ENCODE measurements around the gene CLNK. TPM values are rescaled to one million over a fixed set of nuclear protein-coding genes. Genes with fewer than 3 reads are reported as not detected.

Gene CLNK
- total RNA-seq, 4 donors from 2014 or later = under 0.01 to 0.48 TPM; not detected in 2

DNA sequence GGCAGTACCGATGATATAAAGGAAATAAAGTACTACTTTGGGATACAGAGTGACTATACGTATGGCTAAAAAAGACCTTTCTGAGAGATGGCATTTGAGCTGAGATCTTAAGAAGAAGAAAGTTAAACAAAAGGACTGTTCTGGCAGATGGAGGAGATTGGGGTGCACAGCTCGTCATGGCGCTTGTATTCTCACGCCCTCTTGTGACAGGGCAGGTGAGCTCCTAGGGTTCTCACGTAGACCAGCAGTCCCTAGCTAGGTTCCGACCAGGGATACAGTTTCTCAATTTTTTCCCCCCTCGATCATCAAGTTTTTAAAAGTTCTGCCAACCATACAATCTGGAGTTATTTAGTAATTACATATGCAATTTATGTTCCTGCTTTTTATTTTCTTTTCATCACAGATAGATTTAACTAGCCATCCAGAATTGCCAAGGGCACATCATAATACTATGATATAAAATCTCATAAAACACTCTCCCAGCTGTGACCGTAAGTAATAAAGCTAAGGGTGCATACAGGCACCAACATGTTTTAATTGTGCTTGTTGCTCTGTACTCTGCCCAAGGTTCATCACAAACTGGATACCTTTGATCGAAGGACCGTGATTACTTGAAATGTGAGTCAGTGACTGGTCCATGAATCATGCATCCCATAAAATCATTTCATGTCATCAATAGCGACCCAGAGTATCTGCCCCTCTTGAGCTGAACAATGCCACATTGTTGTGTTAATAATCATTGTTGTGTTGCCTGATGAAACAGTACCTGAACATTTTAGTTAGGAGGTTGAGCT lies 157.9 kb downstream of the CLNK start:
- no peak for DNase-seq
- H3K27ac ChIP-seq = no peak overlapping the region

GRCh38 chr4:10524196-10524833 lies 160.3 kb downstream of the CLNK start:
- DNase-seq = no peak
- no peak overlapping the region for H3K27ac ChIP-seq
- H3K4me1 ChIP-seq = peaks cover 0 to 8% (median 0%) of the 10 kb centered on the region in 4 donors
- intact Hi-C loops (cut with DNase I; ENCODE audit: low total_unique reads) = no loop called here
- TF ChIP-seq EP300 (IDR thresholded peaks at IDR 0.05; ENCODE audit: low read depth) = no peak
- TF ChIP-seq, protein P1, sequence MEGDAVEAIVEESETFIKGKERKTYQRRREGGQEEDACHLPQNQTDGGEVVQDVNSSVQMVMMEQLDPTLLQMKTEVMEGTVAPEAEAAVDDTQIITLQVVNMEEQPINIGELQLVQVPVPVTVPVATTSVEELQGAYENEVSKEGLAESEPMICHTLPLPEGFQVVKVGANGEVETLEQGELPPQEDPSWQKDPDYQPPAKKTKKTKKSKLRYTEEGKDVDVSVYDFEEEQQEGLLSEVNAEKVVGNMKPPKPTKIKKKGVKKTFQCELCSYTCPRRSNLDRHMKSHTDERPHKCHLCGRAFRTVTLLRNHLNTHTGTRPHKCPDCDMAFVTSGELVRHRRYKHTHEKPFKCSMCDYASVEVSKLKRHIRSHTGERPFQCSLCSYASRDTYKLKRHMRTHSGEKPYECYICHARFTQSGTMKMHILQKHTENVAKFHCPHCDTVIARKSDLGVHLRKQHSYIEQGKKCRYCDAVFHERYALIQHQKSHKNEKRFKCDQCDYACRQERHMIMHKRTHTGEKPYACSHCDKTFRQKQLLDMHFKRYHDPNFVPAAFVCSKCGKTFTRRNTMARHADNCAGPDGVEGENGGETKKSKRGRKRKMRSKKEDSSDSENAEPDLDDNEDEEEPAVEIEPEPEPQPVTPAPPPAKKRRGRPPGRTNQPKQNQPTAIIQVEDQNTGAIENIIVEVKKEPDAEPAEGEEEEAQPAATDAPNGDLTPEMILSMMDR (IDR thresholded peaks at IDR 0.05) = no peak
- no peak for TF ChIP-seq POLR2A (IDR thresholded peaks at IDR 0.05)
- TF ChIP-seq POLR2AphosphoS5 (IDR thresholded peaks at IDR 0.05) = no peak
- 83 to 87% methylated on average over 4 to 5 of the region's 5 CpGs for whole genome bisulfite sequencing, 2 donors (ENCODE audit: low coverage in 1 of 2)
- no peaks in the 10 kb centered on the region for H3K27me3 ChIP-seq
- H3K36me3 ChIP-seq = no peaks in the 10 kb centered on the region
- no peak overlapping the region for H3K4me3 ChIP-seq
- H3K9me3 ChIP-seq = no peaks in the 10 kb centered on the region
- in situ Hi-C loops (cut with MboI; ENCODE audit: low pct_ligation_motif_present in 1 of 4, low pct_unique_long_range_greater_than_20kb in 1 of 4, low sequenced_read_pairs in 3 of 4) = no loop called here

More for the DNA sequence above, 157.9 kb downstream of the CLNK start:
- H3K9me3 ChIP-seq = no peaks in the 10 kb centered on the region
- TF ChIP-seq POLR2A (IDR thresholded peaks at IDR 0.05) = no peak
- TF ChIP-seq POLR2AphosphoS5 (IDR thresholded peaks at IDR 0.05) = peak in 2 of 3 donors; percentile 22 to 69
- TF ChIP-seq, protein P1 (IDR thresholded peaks at IDR 0.05) = no peak
- TF ChIP-seq EP300 (IDR thresholded peaks at IDR 0.05; ENCODE audit: low read depth) = no peak
- no peak overlapping the region for H3K4me3 ChIP-seq
- H3K4me1 ChIP-seq = peaks cover 0 to 19% (median 0%) of the 10 kb centered on the region in 4 donors
- WGBS, 2 donors (ENCODE audit: low coverage in 1 of 2) = 47 to 48% methylated on average over 12 of the region's 12 CpGs
- no peaks in the 10 kb centered on the region for H3K36me3 ChIP-seq
- intact Hi-C loops (cut with DNase I; ENCODE audit: low total_unique reads) = no loop called here
- in situ Hi-C loops (cut with MboI; ENCODE audit: low pct_ligation_motif_present in 1 of 4, low pct_unique_long_range_greater_than_20kb in 1 of 4, low sequenced_read_pairs in 3 of 4) = loop anchor here in 1 of 4 donors (25.0 kb wide), 1 partner anchor 764 kb away; no protein-coding TSS in a partner anchor
- H3K27me3 ChIP-seq = no peaks in the 10 kb centered on the region

- 92% methylated on average over 2 to 3 of the region's 3 CpGs for WGBS, 2 donors (ENCODE audit: low coverage in 1 of 2)
- intact Hi-C loops (cut with DNase I; ENCODE audit: low total_unique reads) (no loop called here), in situ Hi-C loops (cut with MboI; ENCODE audit: low pct_ligation_motif_present in 1 of 4, low pct_unique_long_range_greater_than_20kb in 1 of 4, low sequenced_read_pairs in 3 of 4) (no loop called here)
- Histone ChIP-seq H3K4me3 (no peak overlapping the region), H3K4me1 (peaks cover 0 to 4% (median 0%) of the 10 kb centered on the region in 4 donors), H3K27ac (no peak overlapping the region), H3K9me3 (no peaks in the 10 kb centered on the region), H3K36me3 (no peaks in the 10 kb centered on the region), H3K27me3 (no peaks in the 10 kb centered on the region)
- DNase-seq = no peak
- TF ChIP-seq POLR2AphosphoS5 (IDR thresholded peaks at IDR 0.05) (no peak), EP300 (IDR thresholded peaks at IDR 0.05; ENCODE audit: low read depth) (no peak), POLR2A (IDR thresholded peaks at IDR 0.05) (no peak)
- TF ChIP-seq, protein P1 (IDR thresholded peaks at IDR 0.05) = no peak
Measured at GRCh38 chr4:10521424-10521823, 163.1 kb downstream of the CLNK start.

DNA sequence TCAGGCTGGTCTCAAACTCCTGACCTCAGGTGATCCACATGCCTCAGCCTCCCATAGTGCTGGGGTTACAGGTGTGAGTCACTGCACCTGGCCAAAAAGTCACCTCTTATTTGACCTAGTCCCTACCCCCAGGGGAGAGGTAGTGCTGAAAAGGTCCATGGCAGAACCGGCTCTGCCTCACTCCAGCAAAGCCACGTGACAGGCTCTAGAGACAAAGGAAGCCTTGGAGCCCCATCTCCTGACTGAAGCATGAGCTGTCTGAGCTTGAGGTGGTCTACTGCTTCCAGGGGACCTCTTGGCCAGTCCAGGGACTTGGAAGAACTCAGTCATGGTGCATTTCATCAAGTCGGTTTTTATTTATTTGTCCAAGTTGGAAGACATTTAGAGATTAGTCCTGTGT lies 174.8 kb downstream of the CLNK start:
- WGBS, 2 donors (ENCODE audit: low coverage in 1 of 2) = 72% methylated on average over 3 of the region's 3 CpGs; no CpG with 5 or more reads in 1 of the 2 donors
- in situ Hi-C loops (cut with MboI; ENCODE audit: low pct_ligation_motif_present in 1 of 4, low pct_unique_long_range_greater_than_20kb in 1 of 4, low sequenced_read_pairs in 3 of 4) = no loop called here
- Histone ChIP-seq H3K36me3 (no peaks in the 10 kb centered on the region), H3K4me3 (no peak overlapping the region), H3K9me3 (no peaks in the 10 kb centered on the region), H3K4me1 (no peaks in the 10 kb centered on the region), H3K27ac (no peak overlapping the region), H3K27me3 (no peaks in the 10 kb centered on the region)
- TF ChIP-seq POLR2A (IDR thresholded peaks at IDR 0.05) = no peak
- no peak for TF ChIP-seq POLR2AphosphoS5 (IDR thresholded peaks at IDR 0.05)
- TF ChIP-seq, protein P1 (IDR thresholded peaks at IDR 0.05) = no peak
- TF ChIP-seq EP300 (IDR thresholded peaks at IDR 0.05; ENCODE audit: low read depth) = no peak
- intact Hi-C loops (cut with DNase I; ENCODE audit: low total_unique reads) = no loop called here
- DNase-seq = no peak

All from transverse colon (tissue), 4 donors.